Upper lobe of left lung (tissue), 4 donors: ENCODE results near the gene SLC7A6OS.
A peak's percentile ranks its signal among the peaks of the same experiment; 100 is the strongest.

Source experiments
- CTCF ChIP-seq, 6 experiments: fragments of 450-650 bp in 4 of 6; fragments of 200-600 bp in 2 of 6; sonication (generic) in 2 of 6; IDR thresholded peaks; one replicate each; pipeline ENCODE4 v1.5.1; 2016 to 2019; ENCODE audit warnings: antibody characterized with exemption in 6 of 6
- EP300 ChIP-seq, 4 donors: sonication (generic); formaldehyde crosslinking; IDR thresholded peaks; one replicate each; pipeline ENCODE4 v1.5.1; 2017; ENCODE audit warnings: antibody characterized with exemption in 4 of 4, control low read depth in 2 of 4
- POLR2A ChIP-seq, 4 donors: fragments of 450-650 bp; IDR thresholded peaks; one replicate each; pipeline ENCODE4 v1.5.1; 2016 to 2017; ENCODE audit warnings: antibody characterized with exemption in 4 of 4, mild to moderate bottlenecking in 2 of 4

- no peak for TF ChIP-seq EP300 (IDR thresholded peaks at IDR 0.05)
- no peak for TF ChIP-seq CTCF (IDR thresholded peaks at IDR 0.05)
- TF ChIP-seq POLR2A (IDR thresholded peaks at IDR 0.05): peak in 1 of 4 donors; percentile 12
These were observed 18.2 kb upstream of the SLC7A6OS start for GRCh38 chr16:68328860-68329390.
